Measurements from ENCODE around the gene PTPN6.

Gene PTPN6

DNA sequence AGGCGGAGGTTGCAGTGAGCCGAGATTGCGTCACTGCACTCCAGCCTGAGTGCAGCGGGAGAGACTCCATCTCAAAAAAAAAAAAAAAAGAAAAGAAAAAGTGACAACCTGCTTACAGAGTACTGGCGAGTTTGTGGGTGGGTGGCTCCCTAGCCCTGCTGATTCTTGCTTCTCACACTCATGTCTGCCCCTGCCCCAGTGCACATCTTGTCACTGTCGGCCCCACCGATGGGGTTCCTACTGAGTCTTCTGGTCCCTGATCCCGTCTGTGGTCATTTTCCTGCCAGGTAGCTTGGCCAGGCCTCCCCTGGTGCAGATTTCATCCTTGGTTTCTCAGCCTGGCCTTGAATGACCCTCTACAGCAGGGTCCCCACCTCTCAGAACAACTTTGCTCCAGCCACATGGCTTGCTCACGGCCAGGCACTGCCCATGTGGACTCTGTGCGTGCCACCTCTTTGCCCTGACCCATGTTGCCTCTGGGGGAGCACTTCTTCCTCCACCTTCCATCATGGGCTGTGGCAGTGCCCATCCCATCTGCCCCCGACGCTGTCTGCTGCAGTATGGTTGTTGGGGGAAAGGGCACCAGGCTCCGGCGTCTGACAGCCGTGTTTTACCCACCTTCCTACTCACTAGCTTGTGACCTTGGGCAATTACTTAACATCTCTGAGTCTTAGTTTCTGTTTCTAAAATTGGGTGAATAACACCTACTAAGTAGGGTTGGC is 2.1 kb upstream of the PTPN6 start:
- no peak for DNase-seq (ENCODE audit: low spot score)
- ChIA-PET CTCF (interaction anchor here (1.0 to 1.1 kb wide), 2 partner anchors 13 to 76 kb away, joined by 3 to 6 read pairs; no protein-coding TSS in a partner anchor), POLR2A (ENCODE audit: low non-redundant PET) (interaction anchor here (0.6 to 0.7 kb wide), 2 partner anchors 13 to 52 kb away, joined by 3 read pairs; no protein-coding TSS in a partner anchor)
- no peak overlapping the region for H3K27ac ChIP-seq
- TF ChIP-seq, protein P1, sequence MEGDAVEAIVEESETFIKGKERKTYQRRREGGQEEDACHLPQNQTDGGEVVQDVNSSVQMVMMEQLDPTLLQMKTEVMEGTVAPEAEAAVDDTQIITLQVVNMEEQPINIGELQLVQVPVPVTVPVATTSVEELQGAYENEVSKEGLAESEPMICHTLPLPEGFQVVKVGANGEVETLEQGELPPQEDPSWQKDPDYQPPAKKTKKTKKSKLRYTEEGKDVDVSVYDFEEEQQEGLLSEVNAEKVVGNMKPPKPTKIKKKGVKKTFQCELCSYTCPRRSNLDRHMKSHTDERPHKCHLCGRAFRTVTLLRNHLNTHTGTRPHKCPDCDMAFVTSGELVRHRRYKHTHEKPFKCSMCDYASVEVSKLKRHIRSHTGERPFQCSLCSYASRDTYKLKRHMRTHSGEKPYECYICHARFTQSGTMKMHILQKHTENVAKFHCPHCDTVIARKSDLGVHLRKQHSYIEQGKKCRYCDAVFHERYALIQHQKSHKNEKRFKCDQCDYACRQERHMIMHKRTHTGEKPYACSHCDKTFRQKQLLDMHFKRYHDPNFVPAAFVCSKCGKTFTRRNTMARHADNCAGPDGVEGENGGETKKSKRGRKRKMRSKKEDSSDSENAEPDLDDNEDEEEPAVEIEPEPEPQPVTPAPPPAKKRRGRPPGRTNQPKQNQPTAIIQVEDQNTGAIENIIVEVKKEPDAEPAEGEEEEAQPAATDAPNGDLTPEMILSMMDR (conservative IDR thresholded peaks at IDR 0.05; ENCODE audit: low read depth): no peak

DNA sequence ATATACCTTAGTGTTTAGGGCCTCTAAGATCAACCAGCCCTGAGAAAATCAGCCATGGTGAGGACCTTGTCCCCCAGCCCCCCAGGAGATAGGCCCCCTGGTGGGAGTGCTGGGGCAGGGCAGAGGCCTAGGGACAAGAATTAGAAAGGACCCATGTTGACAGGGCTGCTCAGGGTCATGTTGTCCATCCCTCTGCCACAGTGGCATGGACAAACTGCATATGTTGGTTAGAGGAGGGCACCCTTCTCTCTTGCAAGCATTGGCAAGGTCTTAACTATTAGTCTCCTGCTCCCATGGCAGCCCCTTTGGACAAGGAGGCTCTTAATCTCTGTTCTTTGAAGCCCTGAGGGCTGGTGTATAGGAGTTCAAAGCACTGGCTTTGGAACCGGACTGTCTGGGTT is 755 bp upstream of the PTPN6 start:
- ChIA-PET POLR2A (ENCODE audit: low non-redundant PET) (interaction anchor here (0.6 kb wide), 1 partner anchor 36 kb away, joined by 3 read pairs; no protein-coding TSS in a partner anchor), CTCF (interaction anchor here (0.6 kb wide), 2 partner anchors 10 to 53 kb away, joined by 3 read pairs; no protein-coding TSS in a partner anchor)
- H3K27ac ChIP-seq: no peak overlapping the region
- TF ChIP-seq, protein P1 (conservative IDR thresholded peaks at IDR 0.05; ENCODE audit: low read depth): no peak
- no peak for DNase-seq (ENCODE audit: low spot score)

DNA sequence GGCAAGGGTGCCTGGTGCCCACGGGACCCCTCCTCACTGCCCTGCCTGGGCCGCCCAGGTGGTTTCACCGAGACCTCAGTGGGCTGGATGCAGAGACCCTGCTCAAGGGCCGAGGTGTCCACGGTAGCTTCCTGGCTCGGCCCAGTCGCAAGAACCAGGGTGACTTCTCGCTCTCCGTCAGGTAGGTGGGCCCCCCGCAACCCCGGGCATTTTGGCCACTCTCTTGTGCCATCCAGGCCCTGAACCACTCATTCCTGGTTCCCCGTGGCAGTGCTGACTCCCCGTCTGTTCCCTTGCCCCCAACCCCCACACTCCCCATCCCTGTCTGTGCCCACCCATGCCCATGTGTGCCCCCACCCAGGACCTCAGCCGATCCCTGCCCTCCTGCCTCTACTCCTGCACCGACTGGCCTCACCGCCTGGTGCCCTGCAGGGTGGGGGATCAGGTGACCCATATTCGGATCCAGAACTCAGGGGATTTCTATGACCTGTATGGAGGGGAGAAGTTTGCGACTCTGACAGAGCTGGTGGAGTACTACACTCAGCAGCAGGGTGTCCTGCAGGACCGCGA is 480 bp downstream of the PTPN6 start:
- TF ChIP-seq, protein P1 (conservative IDR thresholded peaks at IDR 0.05; ENCODE audit: low read depth): no peak
- ChIA-PET POLR2A (ENCODE audit: low non-redundant PET) (no interaction called here), CTCF (interaction anchor here (0.6 to 1.3 kb wide), 2 partner anchors 10 to 60 kb away, joined by 3 to 5 read pairs; no protein-coding TSS in a partner anchor)
- no peak for DNase-seq (ENCODE audit: low spot score)
- no peak overlapping the region for H3K27ac ChIP-seq

DNA sequence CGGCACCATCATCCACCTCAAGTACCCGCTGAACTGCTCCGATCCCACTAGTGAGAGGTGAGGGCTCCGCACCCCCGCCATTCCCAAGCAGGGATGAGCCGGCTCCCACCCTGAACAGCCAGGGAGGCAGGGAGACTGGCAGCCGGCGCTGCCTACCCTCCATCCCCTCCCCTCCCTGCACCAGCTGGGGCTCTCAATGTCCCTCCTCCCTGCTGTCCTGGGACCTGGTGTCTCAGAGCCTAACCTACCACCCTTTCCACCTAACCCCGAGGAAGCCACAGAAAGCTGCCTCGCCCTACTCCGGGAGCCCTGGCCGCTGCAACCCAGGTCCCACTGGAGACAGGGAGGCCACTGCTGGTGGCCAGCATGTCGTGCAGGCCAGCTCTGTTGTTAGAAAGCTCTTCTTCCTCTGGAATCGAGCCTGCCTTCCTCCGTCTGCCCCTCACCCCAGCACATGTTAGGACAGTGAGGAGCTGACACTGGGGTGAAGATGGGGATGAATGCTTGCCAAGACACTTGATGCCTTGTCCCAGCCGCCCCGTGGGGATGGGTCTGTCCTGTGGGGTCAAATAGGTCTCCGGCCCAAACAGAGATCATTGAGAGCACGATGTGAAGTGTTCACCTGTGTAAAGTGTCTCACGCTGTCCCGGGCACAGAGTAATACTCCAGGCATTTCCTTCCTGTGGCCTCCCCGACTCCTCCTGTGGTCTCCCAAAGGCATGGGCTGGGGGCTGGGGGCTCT is 1.1 kb downstream of the PTPN6 start:
- ChIA-PET POLR2A (ENCODE audit: low non-redundant PET) (interaction anchor here (0.7 kb wide), 1 partner anchor 81 kb away, joined by 3 read pairs; no protein-coding TSS in a partner anchor), CTCF (interaction anchor here (0.6 to 1.3 kb wide), 3 partner anchors 9 to 61 kb away, joined by 3 to 5 read pairs (median 5); no protein-coding TSS in a partner anchor)
- TF ChIP-seq, protein P1 (conservative IDR thresholded peaks at IDR 0.05; ENCODE audit: low read depth): no peak
- no peak for DNase-seq (ENCODE audit: low spot score)
- no peak overlapping the region for H3K27ac ChIP-seq

DNA sequence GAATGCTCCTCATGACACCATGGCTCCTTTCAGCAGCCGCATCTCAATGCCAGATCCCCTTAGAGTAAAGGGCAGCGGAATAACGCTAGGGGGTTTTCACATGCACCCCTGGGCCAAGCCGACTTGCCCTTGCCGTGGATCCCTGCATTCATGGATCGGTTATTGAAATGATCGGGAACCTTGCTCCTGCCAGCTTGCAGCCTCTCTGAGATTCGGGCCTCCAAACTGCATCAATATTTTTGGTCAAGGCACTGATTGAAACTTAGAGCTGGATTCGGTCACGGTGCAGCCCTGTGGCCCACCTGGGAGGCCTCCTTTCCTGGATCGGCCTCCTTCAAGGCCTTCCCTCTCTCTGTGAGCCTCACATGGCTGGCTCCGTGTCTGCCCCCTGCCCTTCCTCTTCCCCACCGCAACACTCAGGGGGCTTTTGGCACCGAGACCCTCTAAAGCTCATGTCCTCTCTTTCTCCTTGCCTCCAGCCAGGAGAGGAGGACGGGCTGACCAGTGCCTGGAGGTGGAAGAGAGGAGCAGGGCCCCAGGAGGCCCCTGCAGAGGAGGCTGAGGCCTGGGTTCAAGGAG is 1.8 kb downstream of the PTPN6 start:
- TF ChIP-seq, protein P1 (conservative IDR thresholded peaks at IDR 0.05; ENCODE audit: low read depth): no peak
- no peak overlapping the region for H3K27ac ChIP-seq
- POLR2A ChIA-PET (ENCODE audit: low non-redundant PET): interaction anchor here (0.7 kb wide), 1 partner anchor 81 kb away, joined by 3 read pairs; no protein-coding TSS in a partner anchor
- no peak for DNase-seq (ENCODE audit: low spot score)
- CTCF ChIA-PET: interaction anchor here (1.3 kb wide), 1 partner anchor 9 kb away, joined by 5 read pairs; no protein-coding TSS in a partner anchor
